ENCODE measurements around the gene NR1I2. TPM values are rescaled to one million over a fixed set of nuclear protein-coding genes. Genes with fewer than 3 reads are reported as not detected.

The NR1I2 gene
- total RNA-seq, 4 donors from 2014 or later, result 0.46 TPM; not detected in 3

DNA sequence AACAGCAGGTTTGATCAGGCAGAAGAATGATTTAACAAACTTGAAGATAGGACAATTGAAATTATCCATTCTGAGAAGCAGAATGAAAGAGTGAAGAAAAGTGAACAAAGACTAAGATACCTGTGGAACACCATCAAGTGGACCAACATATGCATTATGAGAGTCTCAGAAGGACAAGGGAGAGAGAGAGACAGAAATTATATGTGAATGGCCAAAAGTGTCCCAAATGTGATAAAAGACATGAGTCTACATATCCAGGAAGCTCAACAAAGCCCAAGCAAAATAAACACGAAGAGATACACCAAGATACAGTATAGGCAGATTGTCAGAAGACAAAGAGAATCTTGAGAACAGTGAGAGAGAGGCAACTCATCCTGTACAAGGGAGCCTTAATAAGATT lies 5.6 kb upstream of the NR1I2 start:
- Histone ChIP-seq H3K27me3 (no peaks in the 10 kb centered on the region), H3K4me3 (no peak overlapping the region), H3K36me3 (no peaks in the 10 kb centered on the region), H3K27ac (replicated peaks in 1 of 4) (no peak overlapping the region), H3K4me1 (no peaks in the 10 kb centered on the region), H3K9me3 (peaks cover 0 to 12% (median 8%) of the 10 kb centered on the region in 4 donors)
- intact Hi-C loops (cut with DNase I), result no loop called here
- no peak for TF ChIP-seq EP300 (IDR thresholded peaks at IDR 0.05)
- no peak for TF ChIP-seq POLR2AphosphoS5 (IDR thresholded peaks at IDR 0.05)
- TF ChIP-seq, protein P1, sequence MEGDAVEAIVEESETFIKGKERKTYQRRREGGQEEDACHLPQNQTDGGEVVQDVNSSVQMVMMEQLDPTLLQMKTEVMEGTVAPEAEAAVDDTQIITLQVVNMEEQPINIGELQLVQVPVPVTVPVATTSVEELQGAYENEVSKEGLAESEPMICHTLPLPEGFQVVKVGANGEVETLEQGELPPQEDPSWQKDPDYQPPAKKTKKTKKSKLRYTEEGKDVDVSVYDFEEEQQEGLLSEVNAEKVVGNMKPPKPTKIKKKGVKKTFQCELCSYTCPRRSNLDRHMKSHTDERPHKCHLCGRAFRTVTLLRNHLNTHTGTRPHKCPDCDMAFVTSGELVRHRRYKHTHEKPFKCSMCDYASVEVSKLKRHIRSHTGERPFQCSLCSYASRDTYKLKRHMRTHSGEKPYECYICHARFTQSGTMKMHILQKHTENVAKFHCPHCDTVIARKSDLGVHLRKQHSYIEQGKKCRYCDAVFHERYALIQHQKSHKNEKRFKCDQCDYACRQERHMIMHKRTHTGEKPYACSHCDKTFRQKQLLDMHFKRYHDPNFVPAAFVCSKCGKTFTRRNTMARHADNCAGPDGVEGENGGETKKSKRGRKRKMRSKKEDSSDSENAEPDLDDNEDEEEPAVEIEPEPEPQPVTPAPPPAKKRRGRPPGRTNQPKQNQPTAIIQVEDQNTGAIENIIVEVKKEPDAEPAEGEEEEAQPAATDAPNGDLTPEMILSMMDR (IDR thresholded peaks at IDR 0.05), result no peak
- TF ChIP-seq POLR2A (IDR thresholded peaks at IDR 0.05; ENCODE audit: low read depth), result no peak
- 76% methylated on average over 1 of the region's 1 CpG for WGBS
- DNase-seq (ENCODE audit: extremely low spot score), result no peak

DNA sequence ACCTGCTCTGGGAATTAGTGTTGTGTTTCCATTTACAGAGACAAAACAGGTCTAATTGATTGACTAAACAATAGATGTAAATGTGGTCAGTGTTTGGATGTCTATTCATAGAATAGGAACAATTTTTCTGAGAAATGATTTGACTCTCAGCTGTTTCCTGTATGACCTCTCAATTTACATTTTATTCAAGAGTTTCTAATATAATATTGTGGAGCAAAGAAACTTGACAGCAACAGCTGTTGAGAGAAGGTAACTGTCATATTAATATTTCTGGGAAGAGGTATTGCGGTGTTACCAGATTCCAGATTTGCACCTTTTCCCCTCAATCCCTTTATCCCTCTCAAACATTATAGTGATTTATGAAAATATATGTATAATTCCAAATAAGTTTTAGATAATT lies 3.7 kb upstream of the NR1I2 start:
- TF ChIP-seq POLR2AphosphoS5 (IDR thresholded peaks at IDR 0.05) (no peak), POLR2A (IDR thresholded peaks at IDR 0.05; ENCODE audit: low read depth) (no peak), EP300 (IDR thresholded peaks at IDR 0.05) (no peak)
- TF ChIP-seq, protein P1 (IDR thresholded peaks at IDR 0.05), result no peak
- Histone ChIP-seq H3K27ac (replicated peaks in 1 of 4) (no peak overlapping the region), H3K36me3 (no peaks in the 10 kb centered on the region), H3K9me3 (peaks cover 0 to 12% (median 8%) of the 10 kb centered on the region in 4 donors), H3K4me1 (no peaks in the 10 kb centered on the region), H3K27me3 (no peaks in the 10 kb centered on the region), H3K4me3 (no peak overlapping the region)
- 81% methylated on average over 1 of the region's 1 CpG for WGBS
- intact Hi-C loops (cut with DNase I), result no loop called here
- no peak for DNase-seq (ENCODE audit: extremely low spot score)

DNA sequence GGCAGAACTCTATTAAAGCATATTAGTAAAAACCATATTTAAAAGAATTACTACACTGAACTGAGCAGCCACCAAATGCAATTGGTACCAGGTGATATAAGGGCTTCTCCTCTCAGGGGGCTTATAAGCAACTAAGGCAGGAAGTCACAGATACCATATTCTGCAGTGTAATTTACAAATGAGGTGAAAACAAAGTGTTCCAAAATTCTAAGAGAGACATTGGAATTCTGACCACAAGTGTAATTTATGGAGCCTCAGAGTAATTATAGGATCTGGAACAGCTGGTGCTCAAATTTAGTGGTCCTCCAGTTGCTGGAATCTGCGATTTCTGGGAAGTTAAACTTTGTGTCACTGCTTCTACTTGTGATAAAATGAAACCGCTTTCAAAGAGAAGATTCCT lies 3.1 kb upstream of the NR1I2 start:
- 58% methylated on average over 2 of the region's 2 CpGs for WGBS
- H3K4me3 ChIP-seq, result no peak overlapping the region
- no peak for TF ChIP-seq EP300 (IDR thresholded peaks at IDR 0.05)
- TF ChIP-seq, protein P1 (IDR thresholded peaks at IDR 0.05), result no peak
- DNase-seq (ENCODE audit: extremely low spot score), result no peak
- no peaks in the 10 kb centered on the region for H3K36me3 ChIP-seq
- no peaks in the 10 kb centered on the region for H3K4me1 ChIP-seq
- H3K27ac ChIP-seq (replicated peaks in 1 of 4), result no peak overlapping the region
- intact Hi-C loops (cut with DNase I), result no loop called here
- peaks cover 0 to 12% (median 8%) of the 10 kb centered on the region in 4 donors for H3K9me3 ChIP-seq
- H3K27me3 ChIP-seq, result no peaks in the 10 kb centered on the region

DNA sequence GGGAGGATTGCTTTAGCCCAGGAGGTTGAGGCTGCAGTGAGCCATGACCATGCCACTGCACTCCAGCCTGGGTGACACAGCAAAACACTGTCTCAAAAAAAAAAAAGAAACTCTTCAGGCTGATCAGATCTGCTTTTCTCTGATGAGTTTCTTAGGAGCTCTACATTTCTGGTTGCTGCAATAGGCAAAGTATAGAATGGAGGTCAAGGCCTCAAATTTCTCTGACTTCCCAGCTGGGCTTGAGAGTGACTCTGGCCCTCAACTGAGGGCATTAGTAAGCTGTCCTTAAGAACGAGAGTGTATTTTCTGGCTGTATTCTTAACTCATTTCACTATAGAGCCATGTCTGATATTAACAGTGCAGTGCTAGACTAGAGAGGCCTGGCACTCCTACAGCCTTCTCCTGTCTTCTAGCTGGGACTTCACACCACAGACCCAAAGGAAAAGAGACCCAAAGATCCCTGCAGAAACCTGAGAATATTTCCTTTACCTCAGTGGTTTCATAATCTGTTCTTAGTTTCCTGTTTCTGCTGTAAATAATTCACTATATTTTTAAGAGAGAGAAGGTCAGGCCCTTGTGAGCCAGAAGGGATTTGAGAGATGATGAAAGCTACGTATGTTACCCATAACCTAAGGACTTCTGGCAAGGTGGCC lies 2.0 kb upstream of the NR1I2 start:
- Histone ChIP-seq H3K27me3 (no peaks in the 10 kb centered on the region), H3K4me3 (no peak overlapping the region), H3K9me3 (peaks cover 0 to 12% (median 8%) of the 10 kb centered on the region in 4 donors), H3K4me1 (no peaks in the 10 kb centered on the region), H3K36me3 (no peaks in the 10 kb centered on the region), H3K27ac (replicated peaks in 1 of 4) (no peak overlapping the region)
- WGBS, result 66% methylated on average over 2 of the region's 2 CpGs
- intact Hi-C loops (cut with DNase I), result no loop called here
- TF ChIP-seq POLR2A (IDR thresholded peaks at IDR 0.05; ENCODE audit: low read depth) (no peak), EP300 (IDR thresholded peaks at IDR 0.05) (no peak), POLR2AphosphoS5 (IDR thresholded peaks at IDR 0.05) (no peak)
- TF ChIP-seq, protein P1 (IDR thresholded peaks at IDR 0.05), result no peak
- no peak for DNase-seq (ENCODE audit: extremely low spot score)

DNA sequence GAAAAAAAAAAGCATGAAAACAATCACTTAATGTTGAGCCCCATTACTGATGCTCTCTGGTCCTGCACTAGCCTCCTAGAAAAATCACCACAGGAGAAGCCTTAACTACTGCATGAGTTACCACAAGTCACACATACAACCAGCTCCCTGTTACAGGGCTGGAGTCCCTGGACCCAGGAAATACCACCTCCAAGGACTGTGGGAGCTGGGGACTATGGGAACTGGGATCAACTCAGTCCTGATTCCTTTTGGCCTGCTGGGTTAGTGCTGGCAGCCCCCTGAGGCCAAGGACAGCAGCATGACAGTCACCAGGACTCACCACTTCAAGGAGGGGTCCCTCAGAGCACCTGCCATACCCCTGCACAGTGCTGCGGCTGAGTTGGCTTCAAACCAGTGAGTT lies 559 bp downstream of the NR1I2 start:
- DNase-seq (ENCODE audit: extremely low spot score), result no peak
- Histone ChIP-seq H3K36me3 (no peaks in the 10 kb centered on the region), H3K4me3 (no peak overlapping the region), H3K9me3 (no peaks in the 10 kb centered on the region), H3K4me1 (no peaks in the 10 kb centered on the region), H3K27ac (replicated peaks in 1 of 4) (no peak overlapping the region), H3K27me3 (no peaks in the 10 kb centered on the region)
- WGBS, result no CpG with 5 or more reads among the region's 1 CpG
- TF ChIP-seq EP300 (IDR thresholded peaks at IDR 0.05) (no peak), POLR2A (IDR thresholded peaks at IDR 0.05; ENCODE audit: low read depth) (no peak), POLR2AphosphoS5 (IDR thresholded peaks at IDR 0.05) (no peak)
- TF ChIP-seq, protein P1 (IDR thresholded peaks at IDR 0.05), result no peak
- intact Hi-C loops (cut with DNase I), result no loop called here

Data from esophagus muscularis mucosa (tissue), 4 donors.